ENCODE data around the gene CD68.

- TF ChIP-seq CTCF (IDR thresholded peaks at IDR 0.05) (peak; percentile 16), EZH2phosphoT487 (IDR thresholded peaks at IDR 0.05) (no peak), EZH2 (IDR thresholded peaks at IDR 0.05) (no peak)
These were observed 7.4 kb downstream of the CD68 start for GRCh38 chr17:7586673-7587419.
